ENCODE data around the gene NT5DC2. TPM values are rescaled to one million over a fixed set of nuclear protein-coding genes. Genes with fewer than 3 reads are reported as not detected.

NT5DC2 gene
- total RNA-seq, 2 experiments from 2014 or later: 118 to 144 TPM

DNA sequence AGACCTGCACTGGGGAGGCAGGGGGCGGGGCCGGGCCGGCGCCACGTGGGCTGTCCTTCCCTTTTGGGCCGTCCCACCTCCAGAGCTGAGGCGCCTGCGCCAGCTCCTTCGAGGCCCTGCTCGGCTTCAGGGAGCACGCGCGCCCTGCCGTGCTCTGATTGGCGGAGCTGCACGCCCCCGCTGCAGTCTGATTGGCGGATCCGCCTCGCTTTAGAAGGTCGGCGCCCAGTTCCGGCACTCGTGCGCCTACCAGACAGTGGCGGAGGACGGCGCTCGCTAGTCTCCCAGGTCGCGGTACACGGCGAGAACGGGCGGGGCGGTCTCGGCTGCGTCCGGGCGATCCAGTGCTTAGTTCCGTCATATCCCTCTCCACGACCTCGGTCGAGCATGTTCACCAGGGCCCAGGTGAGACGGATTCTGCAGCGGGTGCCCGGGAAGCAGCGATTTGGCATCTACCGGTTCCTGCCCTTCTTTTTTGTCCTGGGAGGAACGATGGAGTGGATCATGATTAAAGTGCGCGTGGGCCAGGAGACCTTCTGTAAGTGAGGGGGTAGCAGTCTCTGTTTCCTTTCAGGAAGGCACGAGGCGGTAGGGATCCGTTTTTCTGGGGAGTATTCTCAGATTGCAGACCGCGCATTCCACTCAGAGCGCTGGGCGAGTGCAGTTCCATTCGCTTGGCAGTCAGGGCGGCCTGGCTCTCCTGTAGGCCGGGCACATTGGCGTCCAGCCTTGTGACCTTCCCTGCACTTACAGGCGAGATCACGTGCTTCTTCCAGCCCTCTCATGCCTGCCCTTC, 2.9 kb upstream of the NT5DC2 start, which contains the start of gene UQCC5:
Gene UQCC5 (plus strand): TSS at position 237 of the 796 bp plus-strand sequence. CDS start 151 bp downstream, at position 388.
- DNase-seq (ENCODE audit: low spot score): peak; percentile 99
- H3K4me2 ChIP-seq (ENCODE audit: low read length): peak within 1 kb of the TSS; percentile 85
- H3K4me1 ChIP-seq (ENCODE audit: insufficient read depth, low read length, poor library complexity, severe bottlenecking): peaks cover 56% of the 10 kb centered on the region
- H2AFZ ChIP-seq (ENCODE audit: low read length): peak within 1 kb of the TSS; percentile 67; the same call in 1 of the 2 replicates
- H3K4me3 ChIP-seq (ENCODE audit: low read depth, low read length, poor library complexity, severe bottlenecking): peak within 1 kb of the TSS; percentile 90
- peaks cover 28% of the 10 kb centered on the region for H3K36me3 ChIP-seq (ENCODE audit: insufficient read depth, low read length)
- ChIA-PET POLR2A (interaction anchor here (0.6 to 1.5 kb wide), 10 partner anchors 8 to 205 kb away, joined by 3 to 7 read pairs (median 4); no protein-coding TSS in a partner anchor), CTCF (ENCODE audit: unreplicated experiment) (interaction anchor here (0.5 to 0.9 kb wide), 3 partner anchors 15 to 525 kb away, joined by 3 to 5 read pairs (median 4); no protein-coding TSS in a partner anchor)
- peak within 1 kb of the TSS; percentile 51 for H3K27ac ChIP-seq (ENCODE audit: low read depth, low read length, poor library complexity, severe bottlenecking)
- H3K79me2 ChIP-seq (ENCODE audit: insufficient read depth, low read depth, low read length): peaks cover 46% of the 10 kb centered on the region
- BruUV-seq (replicated peaks): no TSS peak
- no peaks in the 10 kb centered on the region for H3K9me3 ChIP-seq (ENCODE audit: low read length)
- TF ChIP-seq, protein P1, sequence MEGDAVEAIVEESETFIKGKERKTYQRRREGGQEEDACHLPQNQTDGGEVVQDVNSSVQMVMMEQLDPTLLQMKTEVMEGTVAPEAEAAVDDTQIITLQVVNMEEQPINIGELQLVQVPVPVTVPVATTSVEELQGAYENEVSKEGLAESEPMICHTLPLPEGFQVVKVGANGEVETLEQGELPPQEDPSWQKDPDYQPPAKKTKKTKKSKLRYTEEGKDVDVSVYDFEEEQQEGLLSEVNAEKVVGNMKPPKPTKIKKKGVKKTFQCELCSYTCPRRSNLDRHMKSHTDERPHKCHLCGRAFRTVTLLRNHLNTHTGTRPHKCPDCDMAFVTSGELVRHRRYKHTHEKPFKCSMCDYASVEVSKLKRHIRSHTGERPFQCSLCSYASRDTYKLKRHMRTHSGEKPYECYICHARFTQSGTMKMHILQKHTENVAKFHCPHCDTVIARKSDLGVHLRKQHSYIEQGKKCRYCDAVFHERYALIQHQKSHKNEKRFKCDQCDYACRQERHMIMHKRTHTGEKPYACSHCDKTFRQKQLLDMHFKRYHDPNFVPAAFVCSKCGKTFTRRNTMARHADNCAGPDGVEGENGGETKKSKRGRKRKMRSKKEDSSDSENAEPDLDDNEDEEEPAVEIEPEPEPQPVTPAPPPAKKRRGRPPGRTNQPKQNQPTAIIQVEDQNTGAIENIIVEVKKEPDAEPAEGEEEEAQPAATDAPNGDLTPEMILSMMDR (conservative IDR thresholded peaks at IDR 0.05; ENCODE audit: low read length): no peak; the same call in 1 of the 2 replicates
- TF ChIP-seq EZH2phosphoT487 (IDR thresholded peaks at IDR 0.05; ENCODE audit: borderline replicate concordance, low read depth, low read length): no peak
- peaks cover 21% of the 10 kb centered on the region; the same call in 1 of the 2 replicates for H4K20me1 ChIP-seq (ENCODE audit: insufficient read depth, low read length)
- intact Hi-C loops (cut with micrococcal nuclease; ENCODE audit: unreplicated experiment): loop anchor here (1.0 to 5.0 kb wide), 3 partner anchors 64 to 149 kb away; partner anchors contain the start of genes NISCH and PBRM1
- no peaks in the 10 kb centered on the region for H3K9me2 ChIP-seq (ENCODE audit: insufficient read depth, low read length)

DNA sequence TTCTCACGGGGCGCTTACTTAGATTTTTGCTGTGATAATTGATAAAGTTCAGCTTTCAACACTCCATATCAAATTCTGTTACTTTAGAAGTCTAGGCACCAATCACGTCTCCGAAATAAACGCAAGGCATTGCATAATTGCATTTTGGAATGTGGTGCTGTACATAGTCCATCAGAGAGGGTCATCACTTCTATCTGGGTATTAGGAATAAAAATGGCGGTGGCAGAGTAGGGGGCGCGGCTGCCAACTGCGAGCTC, 2.4 kb upstream of the NT5DC2 start:
- H2AFZ ChIP-seq (ENCODE audit: low read length): peak overlapping the region; percentile 34; the same call in 1 of the 2 replicates
- peaks cover 22% of the 10 kb centered on the region for H3K36me3 ChIP-seq (ENCODE audit: insufficient read depth, low read length)
- POLR2A ChIA-PET: interaction anchor here (0.6 to 1.5 kb wide), 10 partner anchors 9 to 205 kb away, joined by 3 to 7 read pairs (median 4); no protein-coding TSS in a partner anchor
- H3K79me2 ChIP-seq (ENCODE audit: insufficient read depth, low read depth, low read length): peaks cover 46% of the 10 kb centered on the region
- no TSS peak for BruUV-seq (replicated peaks)
- no peaks in the 10 kb centered on the region for H3K9me2 ChIP-seq (ENCODE audit: insufficient read depth, low read length)
- peak overlapping the region; percentile 13 for H3K27ac ChIP-seq (ENCODE audit: low read depth, low read length, poor library complexity, severe bottlenecking)
- TF ChIP-seq EZH2phosphoT487 (IDR thresholded peaks at IDR 0.05; ENCODE audit: borderline replicate concordance, low read depth, low read length): no peak
- TF ChIP-seq, protein P1 (conservative IDR thresholded peaks at IDR 0.05; ENCODE audit: low read length): peak; percentile 12; the same call in 1 of the 2 replicates
- peak overlapping the region; percentile 13 for H3K4me3 ChIP-seq (ENCODE audit: low read depth, low read length, poor library complexity, severe bottlenecking)
- DNase-seq (ENCODE audit: low spot score): no peak
- peak overlapping the region; percentile 64 for H3K4me2 ChIP-seq (ENCODE audit: low read length)
- peaks cover 17% of the 10 kb centered on the region; the same call in 1 of the 2 replicates for H4K20me1 ChIP-seq (ENCODE audit: insufficient read depth, low read length)
- CTCF ChIA-PET (ENCODE audit: unreplicated experiment): interaction anchor here (0.5 to 0.9 kb wide), 3 partner anchors 15 to 525 kb away, joined by 3 to 5 read pairs (median 4); no protein-coding TSS in a partner anchor
- no peaks in the 10 kb centered on the region for H3K9me3 ChIP-seq (ENCODE audit: low read length)
- intact Hi-C loops (cut with micrococcal nuclease; ENCODE audit: unreplicated experiment): loop anchor here (1.0 to 5.0 kb wide), 3 partner anchors 64 to 149 kb away; partner anchors contain the start of genes NISCH and PBRM1
- H3K4me1 ChIP-seq (ENCODE audit: insufficient read depth, low read length, poor library complexity, severe bottlenecking): peaks cover 57% of the 10 kb centered on the region

Measured in OCI-LY7 (cell line).